Right renal pelvis (tissue), 4 donors: ENCODE measurements around the gene PTPRG. TPM values are rescaled to one million over a fixed set of nuclear protein-coding genes. Genes with fewer than 3 reads are reported as not detected.
"Not testable (repeated sequence)": the region's sequence is repeated elsewhere in the genome, so short reads cannot be mapped to it uniquely, and the experiment has no call there.

Source experiments
- DNase-seq, 4 donors: peaks; one replicate each; pipeline ENCODE4 v3.0.0-alpha.2; 2013; ENCODE audit warnings: low read depth in 4 of 4, low spot score in 3 of 4, missing footprints in 1 of 4
- polyA plus RNA-seq, 4 donors: library from polyadenylated mRNA; unstranded; fragments of 120-200 nt; gene quantifications; one replicate each; pipeline ENCODE4 v1.2.1, GENCODE V29; 2013; ENCODE audit not compliant: insufficient read length in 4 of 4

The PTPRG gene
- polyA plus RNA-seq, 4 donors = 76.3 to 93.4 (median 85.3) TPM

GRCh38 chr3:61710920-61711319 lies 149.5 kb downstream of the PTPRG start:
- DNase-seq = not testable (repeated sequence)

- DNase-seq = no peak
Measured at GRCh38 chr3:61714225-61714624, 152.9 kb downstream of the PTPRG start.

GRCh38 chr3:61715886-61716527 lies 154.6 kb downstream of the PTPRG start:
- DNase-seq = no peak

- not testable (repeated sequence) for DNase-seq
Measured at GRCh38 chr3:61716693-61717092, 155.3 kb downstream of the PTPRG start.

- DNase-seq = no peak
Measured at GRCh38 chr3:61718565-61718964, 157.2 kb downstream of the PTPRG start.

DNA sequence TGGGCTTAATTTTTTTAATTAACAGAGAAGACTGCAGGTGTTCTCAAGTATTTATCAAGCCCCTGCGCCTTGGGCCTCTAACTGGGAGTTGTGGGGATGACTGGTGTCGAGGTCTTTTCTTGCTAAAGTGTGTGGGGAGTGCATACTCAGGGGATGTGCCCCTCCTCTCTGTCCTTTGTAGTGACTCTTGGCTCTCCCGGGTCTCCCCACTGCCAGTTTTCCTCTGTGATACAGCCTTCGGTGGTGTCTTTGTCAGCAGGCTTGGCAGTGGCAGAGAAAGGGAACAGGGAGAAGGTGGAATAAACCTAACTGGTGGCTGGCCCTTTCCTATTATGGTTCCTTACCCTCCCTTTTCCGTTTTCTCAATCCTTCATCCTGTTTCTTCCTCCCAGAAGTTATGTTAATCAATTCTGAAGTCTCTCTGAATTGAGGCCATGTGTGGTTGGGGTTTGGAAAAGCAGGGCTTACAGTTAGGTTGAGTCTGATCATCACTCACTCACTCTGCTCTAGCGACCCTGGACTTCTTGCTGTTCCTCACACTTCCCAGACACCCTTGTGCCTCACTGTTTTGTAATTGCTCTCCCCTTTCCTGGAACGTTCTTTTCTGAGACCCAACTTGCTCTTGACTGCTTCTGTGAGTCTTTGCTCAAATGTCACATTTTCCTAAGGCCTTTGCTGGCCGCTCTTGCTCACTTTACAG lies 158.1 kb downstream of the PTPRG start:
- no peak for DNase-seq

DNA sequence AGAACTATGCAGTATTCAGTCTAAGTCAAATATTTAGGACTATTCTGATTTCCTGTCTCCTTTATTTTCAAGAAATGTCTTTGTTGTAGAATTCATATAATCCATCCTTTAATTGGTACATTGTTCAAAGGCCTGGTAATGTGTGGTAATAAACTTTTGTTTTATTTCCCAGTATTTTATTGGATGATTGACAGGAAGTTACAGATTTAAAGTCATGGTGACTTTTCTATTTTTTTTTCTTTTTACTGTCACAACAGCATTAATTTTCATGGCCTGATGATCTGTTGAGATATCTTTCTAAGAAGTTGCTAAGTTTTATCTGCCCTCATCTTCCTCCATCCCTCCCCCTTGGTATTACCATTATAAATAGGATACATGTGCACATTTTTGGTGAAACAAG lies 161.7 kb downstream of the PTPRG start:
- no peak for DNase-seq

DNA sequence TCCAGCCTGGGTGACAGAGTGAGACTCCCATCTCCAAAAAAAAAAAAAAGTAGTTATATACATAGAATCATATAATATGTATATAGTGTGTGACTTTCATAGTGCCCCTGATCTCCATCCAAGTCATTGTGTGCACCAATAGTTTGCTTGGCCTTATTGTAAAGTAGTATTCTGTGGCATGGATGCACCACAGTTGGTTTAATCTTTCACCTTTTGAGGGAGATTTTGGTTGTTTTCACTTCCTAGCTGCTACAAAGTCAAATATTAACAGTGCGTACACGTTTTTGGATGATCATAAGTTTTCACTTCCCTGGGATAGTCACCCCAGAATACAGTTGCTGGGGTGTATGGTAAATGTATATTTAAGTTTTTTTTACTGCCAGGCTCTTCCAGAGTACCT lies 162.8 kb downstream of the PTPRG start:
- no peak for DNase-seq

DNA sequence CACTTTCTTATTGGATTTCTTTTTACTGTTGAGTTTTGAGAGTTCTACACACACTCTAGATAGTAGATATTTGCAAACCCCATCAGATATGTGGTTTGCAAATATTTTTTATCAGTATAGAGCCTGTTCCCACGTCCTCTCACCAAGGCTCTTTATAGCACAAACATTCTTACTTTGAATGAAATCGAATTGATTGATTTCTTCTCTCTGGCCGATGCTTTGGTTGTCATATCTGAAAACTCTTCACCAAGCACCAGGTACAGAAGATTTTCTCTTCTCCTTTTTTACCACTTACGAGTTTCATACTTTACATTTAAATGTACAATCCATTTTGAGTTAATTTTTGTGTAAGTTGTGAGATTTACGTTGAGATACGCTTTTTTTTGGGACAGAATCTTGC lies 163.4 kb downstream of the PTPRG start:
- no peak for DNase-seq

DNA sequence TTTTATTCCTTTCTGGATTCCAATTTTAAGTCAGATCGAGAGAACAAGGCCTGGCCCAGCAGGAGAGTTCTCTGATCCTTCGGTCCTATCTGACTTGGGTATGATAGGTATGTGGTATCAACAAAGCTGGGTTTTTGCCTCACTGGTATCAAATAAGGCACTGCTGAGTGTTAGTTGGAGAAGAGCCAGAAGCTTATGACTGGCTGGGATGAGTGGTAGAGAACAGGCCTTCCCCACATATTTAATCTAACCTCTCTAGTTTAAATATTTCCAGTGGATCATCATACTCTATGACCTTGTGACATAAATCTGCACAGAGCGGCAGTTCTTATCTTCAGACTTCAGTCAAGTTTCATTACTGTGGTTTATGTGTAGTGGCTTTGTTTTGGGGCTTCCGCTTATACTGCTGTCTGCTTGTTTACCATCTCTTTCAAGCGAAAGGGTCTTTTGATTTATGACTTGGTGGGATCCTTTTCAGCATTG lies 164.5 kb downstream of the PTPRG start:
- DNase-seq = no peak

DNA sequence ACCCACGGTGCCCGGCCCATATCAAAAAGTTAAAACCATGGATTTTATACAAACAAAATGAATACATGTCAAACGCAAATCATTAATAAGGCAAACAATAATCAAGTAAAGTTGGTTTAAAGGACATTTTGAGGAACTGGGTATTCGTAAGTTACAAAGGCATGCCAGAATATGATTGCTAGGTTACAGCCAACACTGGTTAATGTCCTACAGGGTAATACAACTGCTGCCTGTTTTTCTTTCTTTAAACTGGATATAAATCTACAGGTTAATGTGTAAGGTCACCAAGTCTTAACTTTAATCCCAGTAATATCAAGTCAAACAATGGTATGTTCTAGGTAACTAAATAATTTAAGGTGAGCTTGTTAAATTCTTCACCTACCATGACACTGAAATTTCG lies 166.1 kb downstream of the PTPRG start:
- DNase-seq = no peak

DNA sequence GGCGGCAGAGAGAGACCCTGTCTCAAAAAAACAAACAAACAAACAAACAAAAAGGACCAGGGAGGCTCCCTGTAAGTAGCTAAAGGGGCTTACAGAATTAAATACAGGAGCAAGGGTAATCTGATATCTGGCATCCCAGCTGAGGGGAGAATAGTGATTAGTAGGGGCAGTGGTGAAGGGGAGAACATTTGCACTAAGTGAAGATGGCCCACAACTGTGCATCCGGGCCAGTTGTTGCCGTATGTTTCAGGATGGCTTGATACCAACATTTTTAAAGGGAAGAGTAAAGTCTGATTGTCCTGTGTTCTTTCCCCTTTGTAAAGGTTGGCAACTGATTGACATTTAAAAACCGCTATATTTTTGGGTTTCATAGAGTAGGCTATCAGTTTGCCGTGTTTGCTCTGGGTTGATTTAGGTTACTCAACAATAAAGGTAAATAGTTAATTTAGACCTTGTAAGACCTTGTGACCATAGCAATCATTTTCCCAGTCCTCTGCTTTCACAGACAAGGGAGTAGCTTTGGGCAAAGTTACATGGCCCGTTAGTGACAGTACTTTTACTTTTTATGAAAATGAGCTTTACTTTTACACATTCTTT lies 167.8 kb downstream of the PTPRG start:
- no peak for DNase-seq

DNA sequence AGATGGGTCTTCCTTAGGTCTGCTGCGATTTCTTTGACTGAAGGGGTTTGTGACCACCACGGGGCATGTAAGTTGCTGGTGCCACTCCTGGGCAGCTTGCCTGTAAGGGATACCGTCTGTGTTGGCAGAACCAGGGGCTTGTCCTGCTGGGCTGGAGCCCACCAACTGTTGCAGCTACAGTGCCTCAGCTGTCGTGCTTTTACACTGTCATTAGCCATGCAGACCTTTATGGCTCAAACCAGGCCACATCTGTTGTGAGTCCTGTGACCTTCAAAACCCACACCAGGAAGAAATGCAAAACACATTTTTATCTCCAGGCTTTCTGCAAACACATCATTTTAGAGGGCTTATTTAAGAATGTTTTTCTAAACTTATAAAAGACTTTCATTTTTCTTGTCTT lies 168.7 kb downstream of the PTPRG start:
- no peak for DNase-seq

- DNase-seq = no peak
Measured at GRCh38 chr3:61730577-61731231, 169.3 kb downstream of the PTPRG start.

GRCh38 chr3:61733000-61733399 lies 171.6 kb downstream of the PTPRG start:
- no peak for DNase-seq

DNA sequence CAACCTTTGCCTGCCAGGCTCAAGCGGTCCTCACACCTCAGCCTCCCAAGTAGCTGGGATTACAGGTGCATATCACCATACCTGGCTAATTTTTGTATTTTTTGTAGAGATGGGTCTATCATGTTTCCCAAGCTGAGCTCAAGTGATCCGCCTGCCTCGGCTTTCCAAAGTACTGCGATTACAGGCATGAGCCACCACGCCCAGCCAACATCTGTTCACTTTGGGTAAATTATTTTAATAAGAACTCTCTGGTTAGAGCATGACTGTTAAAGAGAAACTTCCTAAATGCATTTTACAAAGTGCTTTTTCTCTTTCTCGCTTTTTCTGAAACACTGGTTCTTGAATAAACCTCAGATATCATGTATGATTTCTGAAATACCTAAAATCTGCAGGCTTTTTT lies 172.5 kb downstream of the PTPRG start:
- DNase-seq = no peak

- no peak for DNase-seq
Measured at GRCh38 chr3:61734749-61735686, 173.6 kb downstream of the PTPRG start.

- no peak for DNase-seq
Measured at GRCh38 chr3:61736506-61736905, 175.1 kb downstream of the PTPRG start.

- DNase-seq = no peak
Measured at GRCh38 chr3:61739640-61740039, 178.3 kb downstream of the PTPRG start.

DNA sequence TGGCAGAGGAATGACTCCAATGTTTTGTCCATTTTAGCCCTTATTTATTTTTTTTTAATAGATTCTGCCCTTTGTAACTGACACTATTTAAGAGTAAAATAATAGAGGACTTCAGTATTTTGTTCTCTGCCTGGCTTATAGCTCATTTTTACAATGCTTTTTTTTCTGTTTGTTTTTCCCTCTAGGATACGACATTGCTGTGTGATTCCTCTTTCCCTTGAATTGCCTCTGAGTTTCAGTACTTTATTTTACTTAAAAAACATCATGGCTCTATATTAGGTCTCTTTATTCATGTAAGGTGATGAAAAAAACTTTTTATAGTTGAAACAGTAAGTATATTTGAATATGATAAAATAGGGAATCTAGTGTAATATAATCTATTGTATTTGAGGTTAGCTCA lies 179.1 kb downstream of the PTPRG start:
- DNase-seq = no peak
